GM21447 (cell line): ENCODE results near the gene TLE4.

Source experiments
- ATAC-seq: cut with Tn5 transposase; IDR thresholded peaks from one replicate; pipeline ENCODE4 v1.9.1; 2021; ENCODE audit not compliant: unreplicated experiment

TLE4 gene

DNA sequence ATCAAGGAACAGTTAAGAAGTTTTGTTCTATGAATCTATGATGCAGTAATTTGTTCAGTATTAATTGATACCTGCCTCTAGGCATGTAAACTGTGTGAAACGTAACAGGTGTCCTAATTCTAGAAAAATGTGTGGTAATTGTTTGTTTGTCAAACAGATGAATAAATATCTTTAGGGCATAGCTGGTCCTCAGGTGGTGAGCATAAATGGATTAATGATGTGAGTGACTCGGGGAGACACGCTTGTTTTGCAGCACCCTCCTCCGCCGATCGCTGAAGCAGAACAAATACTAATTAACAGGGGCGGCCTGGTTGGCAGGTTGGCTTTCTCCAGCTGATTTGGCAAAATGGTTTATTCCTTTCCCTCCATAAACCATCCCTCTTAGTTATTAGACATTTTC is 88.8 kb downstream of the TLE4 start:
- no peak for ATAC-seq

DNA sequence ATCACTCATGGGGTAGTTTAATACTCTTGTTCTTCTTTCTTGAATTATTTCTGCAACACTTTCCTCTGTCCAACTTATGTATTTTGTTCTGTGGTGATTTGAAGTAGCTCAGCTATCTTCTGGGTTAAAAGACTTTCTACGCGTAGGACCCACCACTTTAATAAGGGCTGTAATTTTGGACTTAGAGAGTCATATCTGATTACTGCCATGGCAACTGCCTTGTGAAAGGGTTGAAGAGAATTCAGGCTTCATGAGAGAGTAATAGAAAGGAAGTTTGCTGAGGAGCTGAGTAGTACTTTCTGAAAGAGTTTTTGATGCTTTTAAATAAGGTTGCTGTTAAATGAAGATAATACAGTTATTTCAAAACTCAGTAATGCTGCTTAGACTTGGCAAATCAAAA is 89.5 kb downstream of the TLE4 start:
- no peak for ATAC-seq

DNA sequence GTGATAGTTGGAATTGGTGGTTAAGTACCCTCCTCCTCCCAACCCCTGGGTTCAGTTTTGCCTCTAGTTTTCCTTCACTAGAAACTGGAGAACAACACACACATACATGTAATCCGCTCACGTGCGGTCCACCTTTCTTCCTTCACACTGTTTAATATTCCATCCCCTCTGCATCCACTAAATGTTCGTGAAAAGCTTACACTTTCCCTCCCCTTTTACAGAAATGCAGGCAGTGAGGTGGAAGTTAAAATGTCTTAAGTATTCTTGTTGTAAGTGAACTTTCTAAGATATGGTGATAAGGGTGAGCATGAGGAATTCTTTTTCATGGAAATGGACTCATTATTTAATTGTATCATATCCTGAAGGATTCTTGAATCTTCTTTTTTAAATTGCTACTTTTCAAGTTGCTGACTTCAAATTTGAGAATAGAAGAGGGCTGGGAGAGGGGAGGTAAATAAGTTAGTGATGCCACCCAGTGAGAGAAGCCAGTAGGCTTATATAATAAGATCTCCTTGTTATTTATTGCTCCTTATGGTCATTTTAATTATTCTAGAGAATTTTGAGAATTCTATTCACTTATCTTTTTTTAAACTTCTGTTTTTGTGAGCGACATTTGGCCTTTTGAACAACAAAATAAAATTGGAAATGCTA is 90.2 kb downstream of the TLE4 start:
- no peak for ATAC-seq

DNA sequence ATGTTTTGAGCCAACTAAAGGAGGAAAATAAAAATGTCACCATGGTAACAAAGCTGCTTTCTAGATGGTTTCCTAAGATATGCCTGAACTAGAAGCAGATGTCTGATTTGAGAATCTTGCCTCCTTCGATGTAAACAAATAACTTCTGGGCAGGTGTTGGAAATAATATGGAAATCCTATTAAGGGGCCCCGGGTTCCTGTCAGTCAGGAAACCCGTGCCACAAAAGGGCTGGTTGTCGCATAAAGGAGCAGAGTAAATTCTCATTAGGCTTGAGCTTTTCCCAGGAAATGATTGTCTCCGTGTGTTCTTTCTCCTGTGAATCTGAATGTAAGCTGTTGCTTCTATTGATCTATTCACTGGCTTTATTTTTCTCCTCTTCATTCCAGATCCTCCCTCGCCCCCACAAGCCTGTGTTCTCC is 90.8 kb downstream of the TLE4 start:
- ATAC-seq: no peak

DNA sequence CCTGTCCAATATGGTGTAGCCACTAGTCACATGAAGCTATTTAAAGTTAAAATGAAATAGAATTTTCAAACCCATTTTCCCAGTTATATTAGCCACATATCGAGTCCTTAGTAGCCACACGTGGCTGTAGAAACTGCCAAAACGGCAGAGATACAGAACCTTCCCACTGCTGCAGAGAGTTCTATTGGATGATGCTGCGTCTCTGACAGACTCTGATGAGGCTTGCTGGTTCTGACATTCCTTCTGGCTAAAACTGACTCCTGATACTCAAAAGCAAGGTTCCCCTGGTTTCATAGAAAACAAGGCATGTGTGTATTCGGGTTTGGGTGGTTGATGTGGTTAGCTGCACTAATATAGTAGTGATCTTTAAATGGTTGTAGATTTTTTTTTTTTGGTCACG is 91.5 kb downstream of the TLE4 start:
- no peak for ATAC-seq

DNA sequence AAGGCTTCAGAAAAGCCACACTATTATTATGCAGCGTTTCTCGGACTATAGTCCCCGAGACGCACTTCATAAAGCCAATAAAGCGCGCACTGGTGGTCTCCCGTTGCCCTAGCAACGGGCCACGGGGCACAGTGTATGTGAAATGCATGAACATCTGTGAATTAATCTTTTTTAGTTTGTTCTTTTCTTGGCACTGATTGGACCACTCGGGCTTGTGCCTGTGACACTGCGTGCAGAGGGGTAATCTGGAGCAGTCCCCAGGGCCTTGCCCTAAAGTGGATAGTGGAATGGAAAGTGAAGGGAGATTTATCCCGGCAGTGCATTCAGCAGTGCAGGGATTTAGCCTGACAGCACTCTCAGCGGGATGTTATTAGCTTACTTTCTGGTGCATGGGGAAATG is 92.1 kb downstream of the TLE4 start:
- ATAC-seq: no peak

DNA sequence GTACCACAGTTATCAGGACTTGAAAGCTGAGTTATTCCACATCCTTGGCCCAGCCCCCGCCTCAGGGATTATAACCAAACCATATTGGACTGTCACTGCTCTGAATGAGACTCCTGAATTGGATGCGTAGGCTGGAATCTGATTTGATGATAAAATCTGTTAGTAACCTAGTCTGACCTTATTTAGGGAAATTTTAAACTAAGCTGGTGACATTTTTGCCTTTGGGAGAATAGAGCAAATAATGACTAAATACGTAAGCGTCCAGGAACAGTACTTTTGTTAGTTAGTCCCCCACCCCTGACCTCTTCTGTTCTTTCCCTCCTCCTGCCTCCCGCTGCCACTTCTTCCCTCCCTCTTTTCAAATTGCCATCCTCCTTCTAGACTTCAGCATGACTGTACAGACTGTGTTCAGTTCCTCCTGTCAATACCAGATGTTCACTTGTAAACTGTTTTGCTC is 92.6 kb downstream of the TLE4 start:
- ATAC-seq: no peak

DNA sequence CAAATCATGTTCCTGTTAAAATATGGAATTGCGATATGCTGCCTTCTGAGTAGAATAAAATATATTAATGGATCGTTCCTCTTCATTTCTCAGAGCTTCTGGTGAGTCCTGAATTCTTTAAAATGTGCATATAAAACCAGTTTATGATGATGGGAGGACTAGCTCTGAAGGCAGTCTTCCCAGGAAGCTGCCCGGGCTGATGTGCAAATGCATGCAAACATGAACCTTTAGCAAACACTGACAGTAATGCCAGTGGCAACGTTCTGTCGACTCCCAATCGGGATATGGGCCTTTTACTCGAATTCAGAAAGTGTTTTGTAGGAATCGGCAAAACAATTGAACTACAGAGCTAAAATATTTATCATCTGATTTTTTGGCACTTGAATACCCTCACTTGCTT is 93.6 kb downstream of the TLE4 start:
- ATAC-seq: no peak

DNA sequence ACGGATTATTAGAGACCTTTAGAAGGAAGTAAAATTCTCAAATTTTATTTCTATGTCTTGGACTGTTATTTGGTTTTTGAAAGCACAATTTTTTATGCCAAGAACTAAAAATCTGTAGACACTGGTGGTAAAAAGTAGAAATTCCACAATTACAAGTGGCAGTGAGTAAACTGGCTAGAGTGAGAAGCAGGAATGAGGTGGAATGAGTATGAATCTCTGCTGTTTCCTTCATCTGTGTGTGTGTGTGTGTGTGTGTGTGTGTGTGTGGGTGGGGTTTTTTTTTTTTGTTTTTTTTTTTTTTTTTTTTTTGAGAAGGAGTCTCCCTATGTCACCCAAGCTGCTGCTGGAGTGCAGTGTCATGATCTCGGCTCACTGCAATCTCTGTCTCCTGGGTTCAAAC is 94.2 kb downstream of the TLE4 start:
- ATAC-seq: no peak

DNA sequence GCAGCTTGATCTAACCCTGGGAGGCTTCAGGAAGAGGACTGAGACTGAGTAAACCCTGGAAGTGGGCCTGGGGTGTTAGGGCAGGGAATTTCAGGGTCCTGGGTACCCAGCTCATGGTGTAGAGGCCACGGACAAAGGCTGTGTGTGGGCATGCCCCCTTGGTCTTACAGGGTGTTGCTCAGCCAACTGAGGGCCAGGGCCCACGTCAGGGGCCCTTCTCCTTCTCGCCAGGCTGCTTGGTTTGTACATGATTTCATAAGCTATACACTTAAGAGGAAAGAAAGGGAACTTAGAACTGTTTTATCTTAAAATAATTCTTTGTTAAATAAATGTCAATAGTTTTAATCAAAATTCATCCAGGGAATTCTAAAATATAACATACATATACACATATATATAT is 95.4 kb downstream of the TLE4 start:
- ATAC-seq: no peak

DNA sequence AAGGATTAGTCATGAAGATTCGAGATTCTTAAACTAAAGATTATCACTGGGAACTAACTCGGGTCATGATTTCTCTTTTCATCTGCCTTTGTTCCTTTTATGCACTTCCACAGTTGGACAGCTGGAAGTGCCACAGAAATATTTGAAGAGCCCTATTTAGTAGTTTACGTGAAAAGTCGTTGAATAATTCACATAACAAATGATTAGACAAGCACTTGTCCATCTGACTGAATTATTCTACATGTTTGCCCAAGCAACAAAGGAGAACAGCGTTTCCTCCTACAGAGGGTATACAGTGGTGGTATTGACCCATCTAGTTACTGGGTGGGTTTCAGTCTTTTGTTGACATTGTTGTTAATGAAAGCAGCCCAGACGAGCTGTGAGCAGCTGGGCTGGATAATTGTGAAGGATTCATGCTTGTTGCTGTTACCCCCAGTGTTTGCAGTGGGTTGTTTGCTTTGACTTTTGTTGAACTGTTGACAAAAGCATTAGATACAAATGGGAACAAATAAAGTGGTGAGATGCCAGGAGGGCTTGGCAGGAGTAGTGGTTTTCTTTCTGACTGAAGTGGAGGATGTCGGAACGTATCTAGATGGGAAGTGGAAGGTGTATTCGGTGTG is 96.2 kb downstream of the TLE4 start:
- ATAC-seq: no peak

DNA sequence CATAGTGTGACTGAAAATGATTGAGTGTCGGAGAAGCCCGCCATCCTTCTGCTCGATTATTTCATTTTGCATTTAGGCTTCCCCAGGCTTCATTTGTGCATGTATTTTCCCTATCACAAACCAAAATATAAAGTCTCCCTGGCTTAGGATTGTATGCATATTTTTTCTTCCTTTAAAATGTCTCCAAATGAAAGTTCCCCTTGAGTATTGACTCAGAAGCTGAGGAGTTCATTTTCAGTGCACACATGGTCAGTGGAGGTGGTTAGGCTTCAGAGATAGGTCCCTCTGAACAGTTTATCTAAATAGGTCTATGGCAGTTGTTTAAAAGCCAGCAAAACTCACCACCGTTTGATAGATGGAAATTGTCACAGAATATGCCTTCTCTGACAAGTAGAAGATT is 97.2 kb downstream of the TLE4 start:
- ATAC-seq: no peak

DNA sequence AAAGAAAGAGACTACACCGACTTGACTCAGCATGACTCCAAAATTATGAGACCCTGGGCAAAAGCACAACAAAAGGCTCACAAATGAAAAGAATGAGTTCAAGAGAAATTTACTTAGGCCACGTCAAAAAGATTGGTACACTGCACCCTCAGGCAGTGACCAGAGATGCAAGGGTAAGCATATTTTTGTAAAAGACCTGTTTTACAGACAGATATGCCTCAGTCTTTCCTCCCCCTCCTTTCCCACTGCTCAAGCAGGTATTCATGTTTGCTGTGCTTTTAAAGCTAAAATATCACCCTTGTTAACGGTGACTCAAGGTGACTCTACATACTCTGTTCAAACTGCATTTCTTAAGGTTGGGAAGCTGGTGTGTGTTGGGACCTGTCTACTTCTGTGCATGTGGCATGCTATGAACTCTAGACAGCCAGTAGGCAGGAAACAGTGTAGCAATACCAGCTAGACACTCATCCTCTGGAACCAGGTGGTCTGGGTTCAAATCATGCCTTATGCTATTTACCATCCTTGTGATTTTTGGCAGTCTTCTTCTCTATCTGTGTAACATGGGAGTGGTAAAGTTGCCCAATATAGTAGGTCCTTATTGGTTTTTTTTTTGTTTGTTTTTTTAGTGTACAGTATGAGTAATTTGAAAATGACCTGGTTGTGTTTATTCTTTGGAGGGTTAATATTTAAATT is 98.7 kb downstream of the TLE4 start:
- ATAC-seq: no peak

DNA sequence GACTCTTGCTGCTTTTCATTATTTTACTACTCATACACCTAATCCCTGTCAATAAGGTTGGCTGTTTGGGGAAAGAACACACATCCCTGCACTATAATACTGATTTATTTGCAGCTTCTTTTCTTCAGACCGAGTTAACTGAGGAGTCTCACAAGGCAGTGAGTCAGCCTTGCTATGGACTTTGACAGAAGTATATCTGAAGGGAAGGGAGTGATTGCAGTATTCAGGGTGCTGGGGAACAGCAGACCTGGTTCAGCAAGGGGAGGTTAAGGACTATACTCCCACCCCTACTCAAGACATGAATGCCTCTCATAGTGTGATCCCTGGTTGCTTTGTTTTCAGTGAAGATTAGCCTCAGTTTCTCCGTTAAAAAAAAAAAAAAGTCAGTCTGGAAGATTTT is 99.8 kb downstream of the TLE4 start:
- no peak for ATAC-seq

DNA sequence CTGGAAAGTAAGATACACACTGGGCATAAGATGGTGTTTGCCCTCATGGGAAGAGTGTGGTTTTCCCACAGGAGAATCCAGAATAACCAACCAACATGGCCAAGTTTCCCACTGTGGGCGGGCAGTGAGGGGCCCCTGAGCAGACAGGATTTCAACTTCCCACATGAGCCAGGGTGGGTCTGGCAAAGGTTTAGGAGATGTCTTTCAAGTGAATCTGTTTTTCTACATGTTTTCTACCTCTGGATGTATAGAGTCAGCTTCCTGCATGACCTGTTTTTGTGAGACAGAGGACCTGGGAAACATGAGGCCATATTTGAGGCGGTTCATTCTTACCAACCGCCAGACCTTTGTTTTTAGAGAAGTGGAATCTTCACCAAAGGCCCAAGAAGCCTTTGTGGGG is 100.5 kb downstream of the TLE4 start:
- no peak for ATAC-seq

DNA sequence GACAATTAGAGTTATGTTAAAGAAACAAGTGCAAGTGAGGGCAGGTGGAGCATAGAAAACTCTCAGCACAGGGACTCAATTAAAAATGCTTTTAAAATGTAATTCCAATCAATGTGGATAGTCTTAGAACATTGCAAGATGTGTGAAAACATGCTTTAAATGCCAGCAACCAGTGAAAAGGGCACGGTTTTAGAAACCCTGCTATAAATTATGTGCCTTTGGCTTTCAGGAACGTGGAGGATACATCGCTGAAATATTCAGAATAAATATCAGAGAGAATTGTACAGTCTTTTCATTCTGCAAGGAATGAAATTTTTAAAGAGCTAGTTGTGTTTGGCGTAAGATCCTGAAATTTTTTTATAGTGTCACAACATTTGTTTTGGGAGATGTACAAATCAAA is 101.1 kb downstream of the TLE4 start:
- no peak for ATAC-seq

DNA sequence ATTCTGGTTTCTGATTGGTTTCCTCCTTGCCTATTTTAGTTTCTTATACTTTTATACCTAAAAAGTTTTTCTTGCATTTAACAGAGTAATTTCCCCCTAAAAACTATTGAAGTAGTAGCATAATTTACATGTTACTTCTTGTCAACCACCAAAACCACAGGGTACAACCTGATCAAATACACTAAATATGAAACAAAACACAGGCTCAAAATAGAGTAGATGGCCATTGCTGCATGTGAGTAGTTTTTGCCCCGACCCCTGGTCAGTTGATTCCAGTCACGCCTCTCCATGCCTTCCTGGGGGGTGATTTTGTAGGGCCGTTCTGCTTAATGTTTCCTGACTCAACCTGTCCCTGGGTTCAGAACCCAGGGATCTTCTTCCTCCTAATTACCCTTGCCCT is 101.8 kb downstream of the TLE4 start:
- ATAC-seq: peak; percentile 80

DNA sequence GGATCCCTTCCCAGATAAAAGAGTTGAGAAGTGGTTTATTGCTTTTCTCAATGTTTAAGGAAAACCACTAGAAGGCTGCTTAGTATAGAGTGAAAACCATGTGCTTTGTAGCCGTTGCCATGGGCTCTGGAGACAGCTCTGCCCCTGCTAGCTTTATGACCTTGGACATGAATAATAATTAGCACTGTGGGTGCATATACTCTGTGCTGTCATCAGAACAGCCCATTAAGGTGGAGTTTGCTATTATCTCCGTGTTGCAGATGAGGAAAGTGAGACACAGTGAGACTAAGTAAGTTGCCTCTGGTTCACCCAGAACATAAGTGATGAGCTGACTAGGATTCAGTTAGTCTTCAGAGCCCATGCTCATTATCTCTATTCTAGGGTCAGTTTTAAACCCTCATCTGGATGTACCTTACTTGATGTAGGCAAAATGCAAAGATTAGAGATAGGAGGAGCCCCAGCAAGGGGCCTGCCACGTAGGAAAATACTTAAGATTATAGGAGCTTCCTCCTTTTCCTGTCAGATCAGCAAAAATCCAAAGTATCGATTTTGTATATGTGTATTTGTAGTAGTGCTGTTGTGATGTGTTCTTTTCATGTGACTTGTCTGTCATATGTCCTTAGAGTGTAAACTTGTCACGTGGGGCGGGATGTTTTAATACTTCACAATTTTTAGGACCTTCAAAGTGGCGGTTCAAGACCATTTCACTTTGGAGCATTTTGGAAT is 102.5 kb downstream of the TLE4 start:
- peak; percentile 44 for ATAC-seq

DNA sequence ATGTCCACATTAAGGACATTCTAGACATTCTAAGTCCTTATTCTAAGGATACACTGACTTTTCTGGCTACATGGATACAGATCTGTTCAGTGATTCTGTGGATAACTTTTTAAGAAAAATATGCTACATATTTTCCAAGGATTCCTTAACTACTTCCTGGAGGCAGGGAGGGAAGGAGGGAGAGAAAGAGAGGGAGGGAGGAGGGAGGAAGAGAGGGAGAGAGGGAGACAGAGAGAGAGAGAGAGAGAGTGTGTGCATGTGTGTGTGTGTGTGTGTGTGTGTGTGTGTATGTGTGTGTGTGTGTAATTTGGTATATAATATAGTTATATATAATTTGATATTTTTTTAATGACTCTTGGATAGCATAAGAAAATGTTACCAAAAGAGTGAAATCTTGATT is 109.8 kb downstream of the TLE4 start:
- ATAC-seq: no peak

DNA sequence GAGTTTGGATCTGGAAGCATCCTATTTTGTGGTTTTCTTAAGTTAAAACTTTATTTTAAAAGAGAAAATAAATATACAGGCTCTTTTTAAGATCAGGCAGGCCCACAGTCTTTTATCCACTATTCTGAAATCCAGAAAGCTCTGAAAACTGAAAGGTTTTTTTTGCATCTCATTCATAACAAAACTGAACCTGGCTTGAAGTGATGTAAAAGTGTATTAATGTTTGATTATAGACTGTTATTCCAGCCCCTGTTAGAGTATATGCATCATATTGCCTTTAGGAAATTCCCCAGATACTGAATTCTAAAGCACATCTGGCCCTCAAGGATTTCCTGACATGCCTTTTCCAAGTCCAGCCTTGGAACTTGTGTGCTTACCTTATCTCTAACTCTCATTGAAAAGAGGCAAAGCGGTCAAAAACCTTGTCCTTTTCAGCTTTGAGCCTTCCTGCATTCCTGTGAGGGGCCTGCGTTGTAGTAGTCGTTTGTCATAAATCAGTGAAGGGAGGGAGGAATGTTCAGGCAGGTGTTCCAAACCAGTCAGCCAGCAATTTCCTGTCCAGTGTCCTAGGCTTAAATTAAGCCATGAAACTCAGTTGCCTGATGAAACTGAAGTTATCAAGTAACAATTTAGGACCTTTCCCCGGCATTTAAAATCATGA is 110.4 kb downstream of the TLE4 start:
- no peak for ATAC-seq

DNA sequence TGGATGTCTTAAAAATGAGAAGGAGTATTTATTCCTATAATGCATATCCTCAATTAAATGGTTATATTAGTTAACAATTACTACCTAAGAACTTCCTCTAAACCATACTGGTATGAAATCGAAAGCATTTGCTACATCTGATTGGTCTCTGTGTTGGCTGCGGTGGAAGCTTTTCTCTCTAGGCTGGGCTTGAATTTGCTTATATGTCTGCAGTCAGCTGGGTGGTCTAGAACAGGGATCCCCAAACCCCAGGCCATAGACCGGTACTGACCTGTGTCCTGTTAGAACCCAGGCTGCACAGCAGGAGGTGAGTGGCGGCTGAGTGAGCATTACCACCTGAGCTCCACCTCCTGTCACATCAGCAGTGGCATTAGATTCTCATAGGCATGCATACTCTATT is 112.3 kb downstream of the TLE4 start:
- no peak for ATAC-seq
